ENCODE results near the gene BCL2L12. TPM values are rescaled to one million over a fixed set of nuclear protein-coding genes. Genes with fewer than 3 reads are reported as not detected.

Gene BCL2L12
- total RNA-seq, 1 experiment from 2014 or later: 145 TPM

- Mint-ChIP-seq H3K4me1 (peaks cover 24 to 44% of the 10 kb centered on the region in 2 experiments), H3K9me3 (no peaks in the 10 kb centered on the region; a peak in 3 of 5 replicates), H3K4me3 (peak overlapping the region; percentile 91 to 98), H3K36me3 (ENCODE audit: insufficient read depth in 1 of 3, low read depth in 3 of 3) (peaks cover 40 to 52% (median 47%) of the 10 kb centered on the region in 3 experiments), H3K27ac (peak overlapping the region; percentile 95 to 98 (median 97); a peak in 4 of 7 replicates), H3K27me3 (ENCODE audit: low read depth) (peaks cover 2% of the 10 kb centered on the region; the same call in 1 of the 2 replicates)
- Histone ChIP-seq H2BK12ac (ENCODE audit: insufficient read length, low read depth, low read length) (no peak overlapping the region), H4K5ac (ENCODE audit: insufficient read length, low read depth, low read length) (no peak overlapping the region), H3K18ac (ENCODE audit: insufficient read length, low read depth, low read length) (no peak overlapping the region), H3K27me3 (ENCODE audit: insufficient read depth, low read length) (no peaks in the 10 kb centered on the region), H3K4me1 (ENCODE audit: insufficient read depth, low read length) (peaks cover 4% of the 10 kb centered on the region; the same call in 1 of the 2 replicates), H3K23me2 (ENCODE audit: insufficient read length, low read depth, low read length, poor library complexity, severe bottlenecking) (peaks cover 4% of the 10 kb centered on the region), H4K8ac (replicated peaks; ENCODE audit: insufficient read length, low read depth, low read length) (no peak overlapping the region), H2BK5ac (ENCODE audit: insufficient read length, low read length) (no peak overlapping the region), H3K79me1 (ENCODE audit: insufficient read depth, low read depth, low read length, poor library complexity, severe bottlenecking) (peaks cover 2% of the 10 kb centered on the region), H4K20me1 (ENCODE audit: control insufficient read depth, insufficient read depth, insufficient read length) (no peaks in the 10 kb centered on the region), H3K27ac (ENCODE audit: insufficient read length, low read depth, low read length) (no peak overlapping the region), H2AK5ac (ENCODE audit: insufficient read length, low read length) (no peak overlapping the region), H2BK15ac (ENCODE audit: low read depth, low read length) (no peak overlapping the region), H4K91ac (ENCODE audit: insufficient read length, low read depth, low read length) (no peak overlapping the region), H3K23ac (ENCODE audit: insufficient read length, low read depth, low read length) (no peak overlapping the region), H2BK20ac (ENCODE audit: low read depth, low read length, poor library complexity, severe bottlenecking) (no peak overlapping the region), H3K14ac (ENCODE audit: insufficient read depth, low read length) (no peak overlapping the region), H3K4ac (ENCODE audit: low read depth, low read length) (no peak overlapping the region), H3K4me2 (ENCODE audit: insufficient read depth, insufficient read length, low read length) (no peak overlapping the region), H3K79me2 (ENCODE audit: insufficient read depth, low read length) (peaks cover 22% of the 10 kb centered on the region; the same call in 1 of the 2 replicates), H3K9ac (ENCODE audit: extremely low read depth, insufficient read length, low read length) (no peak overlapping the region), H3K56ac (ENCODE audit: insufficient read length, low read depth, low read length) (no peak overlapping the region), H3T11ph (ENCODE audit: low read length) (no peak overlapping the region), H3K9me3 (ENCODE audit: control insufficient read depth, low read depth, low read length) (no peaks in the 10 kb centered on the region), H2AFZ (ENCODE audit: low read length) (no peak overlapping the region), H2BK120ac (ENCODE audit: low read depth, low read length, poor library complexity, severe bottlenecking) (no peak overlapping the region)
- WGBS (ENCODE audit: extremely low coverage, insufficient read length, low lambda C conversion rate): no CpG with 5 or more reads among the region's 40 CpGs
- DNase-seq: peak; percentile 98
- peak; percentile 99 for TF ChIP-seq CTCF (conservative IDR thresholded peaks at IDR 0.05)
These were observed 15.0 kb downstream of the BCL2L12 start for GRCh38 chr19:49680421-49681351.
